ENCODE results near the gene TMEM88.
"Not testable (repeated sequence)": the region's sequence is repeated elsewhere in the genome, so short reads cannot be mapped to it uniquely, and the experiment has no call there.

The TMEM88 gene

GRCh38 chr17:7857713-7858521 lies 3.1 kb downstream of the TMEM88 start, which contains the start of gene CYB5D1:
Gene CYB5D1, plus strand, starts transcription at chr17:7858003. Its CDS starts 132 bp downstream, at chr17:7858135.
- DNase-seq, result peak; percentile 82

- no peak for DNase-seq
Measured at GRCh38 chr17:7858522-7858810, 3.6 kb downstream of the TMEM88 start.

- no peak for DNase-seq
Measured at GRCh38 chr17:7859028-7859427, 4.2 kb downstream of the TMEM88 start.

- no peak for DNase-seq
Measured at GRCh38 chr17:7862692-7863437, 8.0 kb downstream of the TMEM88 start.

- DNase-seq, result not testable (repeated sequence)
Measured at GRCh38 chr17:7864384-7864783, 9.5 kb downstream of the TMEM88 start.

GRCh38 chr17:7864995-7865650 lies 10.3 kb downstream of the TMEM88 start:
- no peak for DNase-seq

GRCh38 chr17:7867881-7868329 lies 13.0 kb downstream of the TMEM88 start:
- no peak for DNase-seq

GRCh38 chr17:7873051-7873450 lies 18.2 kb downstream of the TMEM88 start:
- DNase-seq, result no peak

GRCh38 chr17:7875804-7876370 lies 21.0 kb downstream of the TMEM88 start:
- DNase-seq, result no peak

- DNase-seq, result no peak
Measured at GRCh38 chr17:7878234-7878633, 23.4 kb downstream of the TMEM88 start.

- DNase-seq, result no peak
Measured at GRCh38 chr17:7880076-7880868, 25.4 kb downstream of the TMEM88 start.

- no peak for DNase-seq
Measured at GRCh38 chr17:7881276-7882054, 26.6 kb downstream of the TMEM88 start.

- DNase-seq, result no peak
Measured at GRCh38 chr17:7882068-7882467, 27.2 kb downstream of the TMEM88 start.

- no peak for DNase-seq
Measured at GRCh38 chr17:7882629-7883028, 27.8 kb downstream of the TMEM88 start.

GRCh38 chr17:7883781-7884386 lies 29.0 kb downstream of the TMEM88 start:
- no peak for DNase-seq

GRCh38 chr17:7884581-7885366 lies 29.9 kb downstream of the TMEM88 start:
- peak; percentile 49 for DNase-seq

GRCh38 chr17:7885367-7886226 lies 30.7 kb downstream of the TMEM88 start:
- DNase-seq, result peak; percentile 71

- DNase-seq, result peak; percentile 53
Measured at GRCh38 chr17:7886227-7887037, 31.6 kb downstream of the TMEM88 start.

Data from activated CD4-positive, CD25-positive, alpha-beta regulatory T cell treated with anti-CD3 and anti-CD28 coated beads, Interleukin-2, amount 50 U/mL, for 72 hours (primary cell).